Measurements from ENCODE around the gene GCH1.
"Not testable (repeated sequence)": the region's sequence is repeated elsewhere in the genome, so short reads cannot be mapped to it uniquely, and the experiment has no call there.

Gene GCH1

GRCh38 chr14:54807428-54807827 is 95.2 kb downstream of the GCH1 start:
- Histone ChIP-seq H3K36me3 (ENCODE audit: insufficient read depth, low read length) (no peaks in the 10 kb centered on the region), H2AFZ (ENCODE audit: low read depth, low read length) (no peak overlapping the region), H3K4me3 (ENCODE audit: low read length) (no peak overlapping the region), H3K9me3 (ENCODE audit: low read length) (no peaks in the 10 kb centered on the region), H3K4me1 (ENCODE audit: insufficient read depth, low read length) (no peaks in the 10 kb centered on the region), H3K27me3 (ENCODE audit: insufficient read depth, low read length) (no peaks in the 10 kb centered on the region)

- Histone ChIP-seq H3K9me3 (ENCODE audit: low read length) (no peaks in the 10 kb centered on the region), H3K27me3 (ENCODE audit: insufficient read depth, low read length) (no peaks in the 10 kb centered on the region), H3K36me3 (ENCODE audit: insufficient read depth, low read length) (no peaks in the 10 kb centered on the region), H2AFZ (ENCODE audit: low read depth, low read length) (no peak overlapping the region), H3K4me1 (ENCODE audit: insufficient read depth, low read length) (no peaks in the 10 kb centered on the region), H3K4me3 (ENCODE audit: low read length) (no peak overlapping the region)
Observed at GRCh38 chr14:54806616-54807015, 96.0 kb downstream of the GCH1 start.

GRCh38 chr14:54805445-54806322 is 96.9 kb downstream of the GCH1 start:
- no peak overlapping the region for H2AFZ ChIP-seq (ENCODE audit: low read depth, low read length)
- no peaks in the 10 kb centered on the region for H3K36me3 ChIP-seq (ENCODE audit: insufficient read depth, low read length)
- no peaks in the 10 kb centered on the region for H3K27me3 ChIP-seq (ENCODE audit: insufficient read depth, low read length)
- H3K4me1 ChIP-seq (ENCODE audit: insufficient read depth, low read length) = no peaks in the 10 kb centered on the region
- H3K9me3 ChIP-seq (ENCODE audit: low read length) = no peaks in the 10 kb centered on the region
- H3K4me3 ChIP-seq (ENCODE audit: low read length) = no peak overlapping the region

GRCh38 chr14:54805070-54805444 is 97.6 kb downstream of the GCH1 start:
- H3K9me3 ChIP-seq (ENCODE audit: low read length) = no peaks in the 10 kb centered on the region
- H3K27me3 ChIP-seq (ENCODE audit: insufficient read depth, low read length) = no peaks in the 10 kb centered on the region
- H3K4me3 ChIP-seq (ENCODE audit: low read length) = no peak overlapping the region
- H3K36me3 ChIP-seq (ENCODE audit: insufficient read depth, low read length) = no peaks in the 10 kb centered on the region
- no peak overlapping the region for H2AFZ ChIP-seq (ENCODE audit: low read depth, low read length)
- H3K4me1 ChIP-seq (ENCODE audit: insufficient read depth, low read length) = no peaks in the 10 kb centered on the region

GRCh38 chr14:54804538-54805041 is 98.0 kb downstream of the GCH1 start:
- Histone ChIP-seq H3K27me3 (ENCODE audit: insufficient read depth, low read length) (no peaks in the 10 kb centered on the region), H3K36me3 (ENCODE audit: insufficient read depth, low read length) (no peaks in the 10 kb centered on the region), H3K4me3 (ENCODE audit: low read length) (no peak overlapping the region), H2AFZ (ENCODE audit: low read depth, low read length) (no peak overlapping the region), H3K4me1 (ENCODE audit: insufficient read depth, low read length) (no peaks in the 10 kb centered on the region), H3K9me3 (ENCODE audit: low read length) (no peaks in the 10 kb centered on the region)

- Histone ChIP-seq H3K4me3 (ENCODE audit: low read length) (no peak overlapping the region), H3K27me3 (ENCODE audit: insufficient read depth, low read length) (no peaks in the 10 kb centered on the region), H3K4me1 (ENCODE audit: insufficient read depth, low read length) (no peaks in the 10 kb centered on the region), H3K36me3 (ENCODE audit: insufficient read depth, low read length) (no peaks in the 10 kb centered on the region), H3K9me3 (ENCODE audit: low read length) (no peaks in the 10 kb centered on the region), H2AFZ (ENCODE audit: low read depth, low read length) (no peak overlapping the region)
Observed at GRCh38 chr14:54803926-54804537, 98.6 kb downstream of the GCH1 start.

GRCh38 chr14:54803396-54803795 is 99.2 kb downstream of the GCH1 start:
- no peaks in the 10 kb centered on the region for H3K4me1 ChIP-seq (ENCODE audit: insufficient read depth, low read length)
- H2AFZ ChIP-seq (ENCODE audit: low read depth, low read length) = no peak overlapping the region
- H3K27me3 ChIP-seq (ENCODE audit: insufficient read depth, low read length) = no peaks in the 10 kb centered on the region
- no peak overlapping the region for H3K4me3 ChIP-seq (ENCODE audit: low read length)
- H3K36me3 ChIP-seq (ENCODE audit: insufficient read depth, low read length) = no peaks in the 10 kb centered on the region
- no peaks in the 10 kb centered on the region for H3K9me3 ChIP-seq (ENCODE audit: low read length)

GRCh38 chr14:54801482-54801881 is 101.1 kb downstream of the GCH1 start:
- H2AFZ ChIP-seq (ENCODE audit: low read depth, low read length); H3K27me3 ChIP-seq (ENCODE audit: insufficient read depth, low read length); H3K9me3 ChIP-seq (ENCODE audit: low read length); H3K36me3 ChIP-seq (ENCODE audit: insufficient read depth, low read length); H3K4me3 ChIP-seq (ENCODE audit: low read length); H3K4me1 ChIP-seq (ENCODE audit: insufficient read depth, low read length): not testable (repeated sequence)

GRCh38 chr14:54798465-54799124 is 104.0 kb downstream of the GCH1 start:
- Histone ChIP-seq H2AFZ (ENCODE audit: low read depth, low read length) (no peak overlapping the region), H3K27me3 (ENCODE audit: insufficient read depth, low read length) (no peaks in the 10 kb centered on the region), H3K4me1 (ENCODE audit: insufficient read depth, low read length) (peaks cover 15% of the 10 kb centered on the region), H3K9me3 (ENCODE audit: low read length) (no peaks in the 10 kb centered on the region), H3K36me3 (ENCODE audit: insufficient read depth, low read length) (no peaks in the 10 kb centered on the region), H3K4me3 (ENCODE audit: low read length) (no peak overlapping the region)

- Histone ChIP-seq H3K4me3 (ENCODE audit: low read length) (no peak overlapping the region), H3K36me3 (ENCODE audit: insufficient read depth, low read length) (no peaks in the 10 kb centered on the region)
Observed at GRCh38 chr14:54797986-54798385, 104.6 kb downstream of the GCH1 start.

GRCh38 chr14:54797556-54797955 is 105.1 kb downstream of the GCH1 start:
- no peaks in the 10 kb centered on the region for H3K27me3 ChIP-seq (ENCODE audit: insufficient read depth, low read length)
- no peaks in the 10 kb centered on the region for H3K36me3 ChIP-seq (ENCODE audit: insufficient read depth, low read length)
- H3K4me3 ChIP-seq (ENCODE audit: low read length) = no peak overlapping the region
- H3K4me1 ChIP-seq (ENCODE audit: insufficient read depth, low read length) = peaks cover 22% of the 10 kb centered on the region
- no peaks in the 10 kb centered on the region for H3K9me3 ChIP-seq (ENCODE audit: low read length)
- H2AFZ ChIP-seq (ENCODE audit: low read depth, low read length) = no peak overlapping the region

More at GRCh38 chr14:54797986-54798385, 104.6 kb downstream of the GCH1 start:
- Histone ChIP-seq H2AFZ (ENCODE audit: low read depth, low read length) (no peak overlapping the region), H3K27me3 (ENCODE audit: insufficient read depth, low read length) (no peaks in the 10 kb centered on the region), H3K9me3 (ENCODE audit: low read length) (no peaks in the 10 kb centered on the region), H3K4me1 (ENCODE audit: insufficient read depth, low read length) (peaks cover 18% of the 10 kb centered on the region)

- Histone ChIP-seq H3K9me3 (ENCODE audit: low read length) (no peaks in the 10 kb centered on the region), H3K27me3 (ENCODE audit: insufficient read depth, low read length) (no peaks in the 10 kb centered on the region), H3K4me1 (ENCODE audit: insufficient read depth, low read length) (peaks cover 28% of the 10 kb centered on the region), H3K36me3 (ENCODE audit: insufficient read depth, low read length) (no peaks in the 10 kb centered on the region), H2AFZ (ENCODE audit: low read depth, low read length) (no peak overlapping the region), H3K4me3 (ENCODE audit: low read length) (no peak overlapping the region)
Observed at GRCh38 chr14:54796961-54797360, 105.7 kb downstream of the GCH1 start.

GRCh38 chr14:54794796-54795195 is 107.8 kb downstream of the GCH1 start:
- H3K4me1 ChIP-seq (ENCODE audit: insufficient read depth, low read length) = peaks cover 35% of the 10 kb centered on the region
- H3K9me3 ChIP-seq (ENCODE audit: low read length) = no peaks in the 10 kb centered on the region
- H3K4me3 ChIP-seq (ENCODE audit: low read length) = no peak overlapping the region
- H2AFZ ChIP-seq (ENCODE audit: low read depth, low read length) = no peak overlapping the region
- H3K27me3 ChIP-seq (ENCODE audit: insufficient read depth, low read length) = no peaks in the 10 kb centered on the region
- peaks cover 6% of the 10 kb centered on the region for H3K36me3 ChIP-seq (ENCODE audit: insufficient read depth, low read length)

Data from neuron (in vitro differentiated cells).